Measurements from ENCODE around the gene DCBLD1. TPM values are rescaled to one million over a fixed set of nuclear protein-coding genes. Genes with fewer than 3 reads are reported as not detected.

The DCBLD1 gene
- polyA plus RNA-seq, 3 donors: 2.9 to 3.3 (median 3.1) TPM

- Mint-ChIP-seq H3K27me3 (ENCODE audit: low read depth in 3 of 3) (no peaks in the 10 kb centered on the region), H3K36me3 (no peaks in the 10 kb centered on the region), H3K9me3 (no peaks in the 10 kb centered on the region), H3K27ac (peak overlapping the region in 6 of 7 donors; percentile 13 to 80 (median 40)), H3K4me1 (peaks cover 33% of the 10 kb centered on the region), H3K4me3 (no peak overlapping the region)
- H3K4me3 ChIP-seq (replicated peaks in 1 of 3; ENCODE audit: low read depth in 2 of 3, low read length in 3 of 3): no peak overlapping the region
- no peak overlapping the region for H3K9ac ChIP-seq (ENCODE audit: insufficient read depth, low read length, poor library complexity, severe bottlenecking)
- peak overlapping the region; percentile 9 for H2AFZ ChIP-seq (ENCODE audit: insufficient read depth, low read depth, low read length, poor library complexity, severe bottlenecking)
- TF ChIP-seq, protein P1, sequence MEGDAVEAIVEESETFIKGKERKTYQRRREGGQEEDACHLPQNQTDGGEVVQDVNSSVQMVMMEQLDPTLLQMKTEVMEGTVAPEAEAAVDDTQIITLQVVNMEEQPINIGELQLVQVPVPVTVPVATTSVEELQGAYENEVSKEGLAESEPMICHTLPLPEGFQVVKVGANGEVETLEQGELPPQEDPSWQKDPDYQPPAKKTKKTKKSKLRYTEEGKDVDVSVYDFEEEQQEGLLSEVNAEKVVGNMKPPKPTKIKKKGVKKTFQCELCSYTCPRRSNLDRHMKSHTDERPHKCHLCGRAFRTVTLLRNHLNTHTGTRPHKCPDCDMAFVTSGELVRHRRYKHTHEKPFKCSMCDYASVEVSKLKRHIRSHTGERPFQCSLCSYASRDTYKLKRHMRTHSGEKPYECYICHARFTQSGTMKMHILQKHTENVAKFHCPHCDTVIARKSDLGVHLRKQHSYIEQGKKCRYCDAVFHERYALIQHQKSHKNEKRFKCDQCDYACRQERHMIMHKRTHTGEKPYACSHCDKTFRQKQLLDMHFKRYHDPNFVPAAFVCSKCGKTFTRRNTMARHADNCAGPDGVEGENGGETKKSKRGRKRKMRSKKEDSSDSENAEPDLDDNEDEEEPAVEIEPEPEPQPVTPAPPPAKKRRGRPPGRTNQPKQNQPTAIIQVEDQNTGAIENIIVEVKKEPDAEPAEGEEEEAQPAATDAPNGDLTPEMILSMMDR (IDR thresholded peaks at IDR 0.05): no peak
- no peak for DNase-seq
- 90% methylated on average over 1 of the region's 3 CpGs for WGBS (ENCODE audit: insufficient coverage)
- no peaks in the 10 kb centered on the region for H3K79me2 ChIP-seq (ENCODE audit: insufficient read depth, low read length)
- no peaks in the 10 kb centered on the region for H4K20me1 ChIP-seq (ENCODE audit: insufficient read depth, low read length)
- H3K4me1 ChIP-seq (ENCODE audit: control insufficient read depth in 1 of 2, insufficient read depth in 2 of 2, low read length in 2 of 2): peaks cover 14 to 28% of the 10 kb centered on the region in 2 donors
- intact Hi-C loops (cut with micrococcal nuclease): no loop called here
- peak overlapping the region in 1 of 2 donors; percentile 29 for H3K27ac ChIP-seq (ENCODE audit: low read depth in 1 of 2, low read length in 2 of 2)
- no peaks in the 10 kb centered on the region for H3K27me3 ChIP-seq (ENCODE audit: control insufficient read depth in 2 of 2, insufficient read depth in 2 of 2, low read length in 2 of 2)
- no peaks in the 10 kb centered on the region for H3K36me3 ChIP-seq (replicated peaks in 1 of 2; ENCODE audit: control insufficient read depth in 1 of 2, insufficient read depth in 2 of 2, low read length in 2 of 2)
- H3K4me2 ChIP-seq (replicated peaks; ENCODE audit: extremely low read depth, low read length, poor library complexity, severe bottlenecking): peak overlapping the region; percentile 53
- H3K9me3 ChIP-seq (replicated peaks in 1 of 2; ENCODE audit: control insufficient read depth in 1 of 2, insufficient read depth in 1 of 2, low read length in 2 of 2): no peaks in the 10 kb centered on the region
Measured at GRCh38 chr6:117494694-117495318, 12.3 kb downstream of the DCBLD1 start.

GRCh38 chr6:117495425-117495824 lies 13.0 kb downstream of the DCBLD1 start:
- H3K9me3 ChIP-seq (replicated peaks in 1 of 2; ENCODE audit: control insufficient read depth in 1 of 2, insufficient read depth in 1 of 2, low read length in 2 of 2): no peaks in the 10 kb centered on the region
- TF ChIP-seq, protein P1 (IDR thresholded peaks at IDR 0.05): no peak
- no peaks in the 10 kb centered on the region for H3K36me3 ChIP-seq (replicated peaks in 1 of 2; ENCODE audit: control insufficient read depth in 1 of 2, insufficient read depth in 2 of 2, low read length in 2 of 2)
- Mint-ChIP-seq H3K36me3 (no peaks in the 10 kb centered on the region), H3K4me3 (no peak overlapping the region), H3K27me3 (ENCODE audit: low read depth in 3 of 3) (no peaks in the 10 kb centered on the region), H3K9me3 (no peaks in the 10 kb centered on the region), H3K27ac (no peak overlapping the region), H3K4me1 (peaks cover 36% of the 10 kb centered on the region)
- H3K4me2 ChIP-seq (replicated peaks; ENCODE audit: extremely low read depth, low read length, poor library complexity, severe bottlenecking): no peak overlapping the region
- no peak overlapping the region for H3K9ac ChIP-seq (ENCODE audit: insufficient read depth, low read length, poor library complexity, severe bottlenecking)
- no peak overlapping the region for H3K27ac ChIP-seq (ENCODE audit: low read depth in 1 of 2, low read length in 2 of 2)
- H3K79me2 ChIP-seq (ENCODE audit: insufficient read depth, low read length): no peaks in the 10 kb centered on the region
- no peaks in the 10 kb centered on the region for H4K20me1 ChIP-seq (ENCODE audit: insufficient read depth, low read length)
- H3K4me1 ChIP-seq (ENCODE audit: control insufficient read depth in 1 of 2, insufficient read depth in 2 of 2, low read length in 2 of 2): peaks cover 14 to 28% of the 10 kb centered on the region in 2 donors
- no peak overlapping the region for H3K4me3 ChIP-seq (replicated peaks in 1 of 3; ENCODE audit: low read depth in 2 of 3, low read length in 3 of 3)
- DNase-seq: no peak
- H2AFZ ChIP-seq (ENCODE audit: insufficient read depth, low read depth, low read length, poor library complexity, severe bottlenecking): no peak overlapping the region
- no peaks in the 10 kb centered on the region for H3K27me3 ChIP-seq (ENCODE audit: control insufficient read depth in 2 of 2, insufficient read depth in 2 of 2, low read length in 2 of 2)
- intact Hi-C loops (cut with micrococcal nuclease): no loop called here

Data from CD14-positive monocyte (primary cell).